Stimulated activated CD4-positive, alpha-beta T cell treated with anti-CD3 and anti-CD28 coated beads, Interleukin-4, amount 100 ng/mL, for 4 hours (primary cell): ENCODE measurements around the gene UNG.

Experiments used
- DNase-seq, 2 experiments: peaks; one replicate each; pipeline ENCODE4 v3.0.0-alpha.2; 2020

UNG gene

DNA sequence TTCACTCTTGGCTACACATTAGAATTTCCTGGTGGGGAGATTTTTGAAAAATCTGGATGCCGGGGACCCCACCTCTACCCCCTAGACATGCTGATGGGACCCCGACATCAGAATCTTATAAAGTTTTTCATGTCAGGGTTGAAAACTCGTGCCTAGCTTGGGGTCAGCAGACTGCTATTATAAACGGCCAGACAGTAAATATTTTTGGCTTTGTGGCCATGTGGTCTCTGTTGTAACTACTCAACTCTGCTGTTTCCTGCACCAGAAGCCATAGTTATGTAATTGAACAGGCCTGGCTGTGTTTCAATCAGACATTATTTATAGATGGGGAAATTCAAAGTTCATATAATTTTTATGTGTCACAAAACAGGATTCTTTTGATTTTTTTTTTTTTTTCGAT is 60.6 kb downstream of the UNG start:
- DNase-seq: no peak

DNA sequence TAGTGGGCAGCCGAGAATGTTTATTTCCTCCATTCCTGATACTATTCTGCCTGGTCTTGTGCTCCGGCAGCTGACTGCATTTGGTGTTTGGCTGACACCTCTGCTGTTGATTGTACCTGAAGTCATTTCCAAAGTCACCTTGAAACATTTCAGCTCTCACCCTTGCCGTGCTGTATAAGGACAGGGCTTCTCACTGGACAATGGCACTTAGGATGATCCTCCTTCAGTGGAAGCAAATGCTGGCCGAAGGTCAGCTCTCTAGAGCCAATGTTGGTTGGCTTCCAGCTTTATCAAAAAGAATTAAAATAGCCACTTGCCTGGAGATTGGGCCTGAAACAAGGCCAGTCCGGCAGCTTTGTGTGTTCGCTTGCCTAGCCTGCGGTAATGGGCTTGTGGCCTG is 63.0 kb downstream of the UNG start:
- DNase-seq: no peak
